MCF 10A (cell line): ENCODE results near the gene IER5L. TPM values are rescaled to one million over a fixed set of nuclear protein-coding genes. Genes with fewer than 3 reads are reported as not detected.
A peak's percentile ranks its signal among the peaks of the same experiment; 100 is the strongest.
"Not testable (repeated sequence)": the region's sequence is repeated elsewhere in the genome, so short reads cannot be mapped to it uniquely, and the experiment has no call there.

Source experiments
- BruUV-seq: library from RNA; stranded (reverse); fragments of 400-500 nt; replicated peaks from 2 replicates; lab custom pipeline; 2021; lab: Mats Ljungman, UMichigan
- CTCF ChIA-PET: fragments of 300-600 bp; sonication (Branson Sonifier 250); formaldehyde crosslinking; extraction: SDS; loops from one replicate; lab custom pipeline; 2021; ENCODE audit warnings: antibody characterized with exemption, inconsistent platforms; lab: Yijun Ruan, JAX
- POLR2A ChIA-PET: fragments of 300-600, 350-650 bp; sonication (Branson Sonifier 250); formaldehyde crosslinking; extraction: SDS; loops from one replicate; lab custom pipeline; 2020; ENCODE audit warnings: antibody characterized with exemption, inconsistent platforms; lab: Yijun Ruan, JAX
- DNase-seq: peaks from one replicate; pipeline ENCODE4 v3.0.0-alpha.2; 2018; ENCODE audit not compliant: unreplicated experiment
- H3K27ac Mint-ChIP-seq: one replicate; pipeline ENCODE4 v1.8.0; 2022; ENCODE audit warnings: mild to moderate bottlenecking, low read depth, mixed read lengths; ENCODE audit not compliant: unreplicated experiment
- H3K27me3 Mint-ChIP-seq: one replicate; pipeline ENCODE4 v1.8.0; 2022; ENCODE audit warnings: mixed read lengths; ENCODE audit not compliant: insufficient read depth, unreplicated experiment
- H3K36me3 Mint-ChIP-seq: one replicate; pipeline ENCODE4 v1.8.0; 2022; ENCODE audit warnings: mild to moderate bottlenecking, moderate library complexity, mixed read lengths; ENCODE audit not compliant: insufficient read depth, unreplicated experiment
- H3K4me1 Mint-ChIP-seq: one replicate; pipeline ENCODE4 v1.8.0; 2022; ENCODE audit warnings: mixed read lengths; ENCODE audit not compliant: insufficient read depth, unreplicated experiment
- H3K4me3 Mint-ChIP-seq: one replicate; pipeline ENCODE4 v1.8.0; 2022; ENCODE audit warnings: mild to moderate bottlenecking, moderate library complexity, mixed read lengths; ENCODE audit not compliant: unreplicated experiment
- H3K9me3 Mint-ChIP-seq: one replicate; pipeline ENCODE4 v1.8.0; 2022; ENCODE audit warnings: mixed read lengths; ENCODE audit not compliant: unreplicated experiment
- CTCF ChIP-seq: fragments of 200-600 bp; IDR thresholded peaks from one replicate; pipeline ENCODE4 v1.8.0; 2022; ENCODE audit warnings: antibody characterized with exemption, mild to moderate bottlenecking; ENCODE audit not compliant: unreplicated experiment
- intact Hi-C: fragments of 100-400 bp; cut with micrococcal nuclease; formaldehyde crosslinking; loops from 2 replicates; pipeline ENCODE4 v1.14.1; 2022
- total RNA-seq: library from RNA; stranded (reverse); gene quantifications from 2 replicates; pipeline ENCODE4 v1.2.3, GENCODE V29; 2022

Gene IER5L
- total RNA-seq, 1 experiment from 2014 or later = 13.4 TPM

- Mint-ChIP-seq H3K27me3 (no peaks in the 10 kb centered on the region), H3K27ac (no peak overlapping the region), H3K4me3 (no peak overlapping the region), H3K36me3 (peaks cover 65% of the 10 kb centered on the region), H3K4me1 (no peaks in the 10 kb centered on the region), H3K9me3 (no peaks in the 10 kb centered on the region)
- DNase-seq = peak; percentile 70
- CTCF ChIA-PET = interaction anchor here (0.5 to 7.2 kb wide), 36 partner anchors 8 to 655 kb away, joined by 3 to 96 read pairs (median 4); partner anchors contain the start of genes C9orf50, IER5L and NTMT1
- intact Hi-C loops = loop anchor here (2.0 kb wide), 1 partner anchor 479 kb away; no protein-coding TSS in a partner anchor
- peak; percentile 92 for TF ChIP-seq CTCF
- no TSS peak for BruUV-seq
- POLR2A ChIA-PET = interaction anchor here (0.8 to 3.0 kb wide), 12 partner anchors 8 to 595 kb away, joined by 3 to 13 read pairs (median 4); partner anchors contain the start of genes DOLPP1 and IER5L
These were observed 46.5 kb downstream of the IER5L start for GRCh38 chr9:129131300-129132145.

- POLR2A ChIA-PET = interaction anchor here (0.6 to 3.0 kb wide), 6 partner anchors 9 to 596 kb away, joined by 3 to 13 read pairs (median 5); partner anchors contain the start of genes DOLPP1 and IER5L
- intact Hi-C loops = loop anchor here (2.0 kb wide), 1 partner anchor 480 kb away; no protein-coding TSS in a partner anchor
These were observed 47.3 kb downstream of the IER5L start for GRCh38 chr9:129130791-129131190.

DNA sequence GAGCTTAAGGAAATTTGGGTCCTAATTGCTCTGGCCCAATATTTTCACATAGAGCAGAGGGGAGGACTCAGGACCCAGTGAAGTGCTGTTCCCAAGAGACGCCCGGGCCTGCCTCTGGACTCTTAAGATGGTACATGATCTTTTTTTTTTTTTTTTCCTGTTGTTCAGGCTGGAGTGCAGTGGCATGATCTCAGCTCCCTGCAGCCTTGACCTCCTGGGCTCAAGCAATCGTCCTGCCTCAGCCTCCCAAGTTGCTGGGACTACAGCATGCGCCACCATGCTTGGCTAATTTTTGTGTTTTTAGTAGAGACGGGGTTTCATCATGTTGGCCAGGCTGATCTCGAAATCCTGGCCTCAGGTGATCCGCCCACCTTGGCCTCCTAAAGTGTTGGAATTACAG lies 47.8 kb downstream of the IER5L start:
- H3K9me3 Mint-ChIP-seq, H3K27me3 Mint-ChIP-seq, H3K4me1 Mint-ChIP-seq, H3K27ac Mint-ChIP-seq, BruUV-seq, DNase-seq, H3K4me3 Mint-ChIP-seq: not testable (repeated sequence)
- ChIA-PET CTCF (interaction anchor here (0.5 to 7.2 kb wide), 18 partner anchors 8 to 769 kb away, joined by 3 to 96 read pairs (median 5); partner anchors contain the start of genes C9orf50 and NTMT1), POLR2A (interaction anchor here (0.5 to 3.0 kb wide), 7 partner anchors 10 to 572 kb away, joined by 3 to 9 read pairs (median 5); partner anchors contain the start of genes DOLPP1 and IER5L)
- H3K36me3 Mint-ChIP-seq = peaks cover 59% of the 10 kb centered on the region
- intact Hi-C loops = loop anchor here (2.0 kb wide), 1 partner anchor 481 kb away; no protein-coding TSS in a partner anchor

More at GRCh38 chr9:129130791-129131190, 47.3 kb downstream of the IER5L start:
- no peak for TF ChIP-seq CTCF
- DNase-seq = no peak
- no TSS peak for BruUV-seq
- Mint-ChIP-seq H3K36me3 (peaks cover 59% of the 10 kb centered on the region), H3K27ac (no peak overlapping the region), H3K4me3 (no peak overlapping the region), H3K4me1 (no peaks in the 10 kb centered on the region), H3K9me3 (no peaks in the 10 kb centered on the region), H3K27me3 (no peaks in the 10 kb centered on the region)
- CTCF ChIA-PET = interaction anchor here (0.5 to 7.2 kb wide), 22 partner anchors 9 to 655 kb away, joined by 3 to 96 read pairs (median 5); partner anchors contain the start of genes C9orf50 and NTMT1

- H3K4me3 Mint-ChIP-seq = no peak overlapping the region
- POLR2A ChIA-PET = interaction anchor here (0.7 kb wide), 1 partner anchor 912 kb away, joined by 3 read pairs; no protein-coding TSS in a partner anchor
- peaks cover 55% of the 10 kb centered on the region for H3K36me3 Mint-ChIP-seq
- CTCF ChIA-PET = interaction anchor here (3.3 to 3.9 kb wide), 3 partner anchors 11 to 483 kb away, joined by 8 to 32 read pairs (median 13); no protein-coding TSS in a partner anchor
- H3K9me3 Mint-ChIP-seq = no peaks in the 10 kb centered on the region
- no peaks in the 10 kb centered on the region for H3K27me3 Mint-ChIP-seq
- no peaks in the 10 kb centered on the region for H3K4me1 Mint-ChIP-seq
- no peak overlapping the region for H3K27ac Mint-ChIP-seq
- TF ChIP-seq CTCF = no peak
- no TSS peak for BruUV-seq
- DNase-seq = no peak
- intact Hi-C loops = no loop called here
These were observed 49.4 kb downstream of the IER5L start for GRCh38 chr9:129128689-129129088.
